NOMO-1 treated with DMSO at 0.1 percent for 48 hours (cell line): ENCODE results near the gene SFT2D2.

ENCODE experiments used
- DNase-seq: peaks from one replicate; lab custom pipeline; 2025; ENCODE audit not compliant: unreplicated experiment; lab: John Stamatoyannopoulos, UW

The SFT2D2 gene

DNA sequence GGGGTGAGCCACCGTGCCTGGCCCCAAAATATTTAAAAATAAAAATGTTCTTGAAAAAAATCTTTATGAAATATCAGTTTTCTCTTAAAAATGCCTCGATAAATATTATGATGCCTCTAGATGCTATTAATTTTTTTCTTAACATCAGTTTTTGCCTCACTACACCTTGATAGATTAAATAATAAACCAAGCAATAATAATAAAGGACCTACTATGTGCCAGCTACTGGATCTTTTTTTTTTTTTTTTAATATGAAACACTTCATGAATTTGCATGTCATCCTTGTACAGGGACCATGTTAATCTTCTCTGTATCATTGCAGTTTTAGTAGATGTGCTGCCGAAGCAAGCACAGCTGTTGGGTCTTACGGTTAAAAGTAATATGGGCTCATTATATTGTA lies 37.3 kb downstream of the SFT2D2 start:
- DNase-seq = no peak

DNA sequence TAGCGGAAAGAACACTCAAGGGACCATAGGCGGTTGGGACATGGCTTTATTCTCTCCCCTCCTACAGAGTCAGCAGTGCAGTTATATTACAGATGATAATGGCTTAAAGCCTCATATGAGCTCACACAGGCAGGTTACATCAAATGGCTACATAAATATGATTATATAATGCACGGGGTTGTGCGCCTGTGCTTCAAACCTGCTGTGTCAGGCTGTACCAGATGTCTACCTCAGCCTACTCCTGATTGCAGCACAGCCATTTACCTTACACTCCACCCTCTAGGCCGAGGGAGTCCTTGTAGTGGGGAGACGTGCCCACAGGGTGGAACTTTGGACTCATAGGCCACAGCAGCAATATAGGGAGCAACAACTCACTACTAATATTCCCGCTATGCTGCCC lies 38.5 kb downstream of the SFT2D2 start:
- DNase-seq = no peak

DNA sequence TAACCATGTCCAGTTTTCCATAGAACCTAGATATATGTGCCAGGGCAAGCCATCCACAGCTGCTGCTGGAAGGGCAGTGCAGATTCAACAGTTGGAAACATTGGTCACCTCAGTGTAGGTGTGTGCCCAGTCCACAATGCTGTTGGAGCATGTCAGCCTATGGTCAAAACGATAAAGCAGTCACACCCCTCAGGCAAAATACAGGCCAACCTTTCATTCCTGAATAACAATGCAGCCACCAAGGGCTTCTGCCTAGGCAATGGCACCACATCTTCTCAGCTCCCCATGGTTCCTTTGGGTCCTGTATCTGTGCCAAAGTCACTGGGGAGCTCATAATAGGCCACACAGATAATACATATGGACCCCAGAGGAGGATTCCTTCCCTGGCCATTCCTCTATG lies 39.8 kb downstream of the SFT2D2 start:
- DNase-seq = no peak

DNA sequence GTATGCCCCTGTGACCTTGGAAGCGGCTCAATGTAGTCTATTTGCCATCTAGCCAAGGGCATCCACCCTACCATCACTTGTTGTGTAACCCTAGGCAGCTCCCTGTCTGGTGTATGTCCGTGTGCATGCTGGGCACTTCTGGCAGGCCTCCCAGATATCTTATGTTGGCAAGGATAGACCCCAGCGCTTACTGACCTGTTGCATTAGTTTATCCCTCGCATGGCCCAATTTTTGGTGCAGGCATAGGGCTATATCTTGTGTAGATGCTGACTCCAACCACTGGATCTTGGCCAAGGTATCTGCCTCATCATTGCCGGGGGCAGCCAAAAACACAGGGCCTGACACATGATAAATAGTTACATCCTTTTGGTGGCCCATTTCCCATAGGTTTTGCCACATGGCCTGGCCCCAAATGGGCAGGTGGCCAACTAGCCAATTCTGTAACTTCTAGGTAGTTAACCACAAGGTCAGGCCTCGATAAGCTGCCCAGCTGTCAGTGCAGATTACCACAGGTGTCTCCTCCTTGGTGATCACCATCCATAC lies 40.9 kb downstream of the SFT2D2 start:
- no peak for DNase-seq

DNA sequence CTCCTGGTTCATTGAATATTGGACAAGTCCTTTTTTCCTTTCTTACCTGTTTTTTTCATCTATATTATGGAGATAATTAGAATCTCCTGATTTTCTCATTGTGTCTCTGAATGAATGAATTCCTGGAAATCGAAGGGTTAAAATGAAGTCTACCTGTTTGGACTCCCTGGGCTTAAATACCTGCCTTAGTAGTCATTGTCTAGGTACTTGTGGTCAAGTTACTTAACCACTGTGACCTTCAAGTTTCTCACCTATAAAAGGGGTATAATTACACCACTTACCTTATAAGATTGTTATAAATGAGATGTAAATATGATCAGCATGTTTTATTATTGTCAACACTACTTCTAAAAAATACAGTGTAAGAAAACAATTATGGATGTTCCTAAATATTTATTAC lies 45.8 kb downstream of the SFT2D2 start:
- no peak for DNase-seq

DNA sequence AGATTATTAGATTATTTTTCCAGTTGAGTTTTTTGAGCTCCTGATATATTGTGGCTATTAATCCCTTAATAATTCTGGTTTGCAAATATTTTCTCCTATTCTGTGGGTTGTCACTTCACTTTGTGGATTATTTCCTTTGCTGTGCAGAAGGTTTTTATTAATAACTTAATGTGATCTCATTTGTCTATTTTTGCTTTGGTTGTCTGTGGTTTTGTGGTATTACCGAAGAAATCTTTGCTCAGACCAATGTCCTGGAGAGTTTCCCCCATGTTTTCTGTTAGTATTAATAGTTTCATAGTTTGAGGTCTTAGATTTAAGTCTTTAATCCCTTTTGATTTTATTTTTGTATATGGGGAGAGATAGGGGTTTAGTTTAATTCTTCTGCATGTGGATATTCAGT lies 47.8 kb downstream of the SFT2D2 start:
- DNase-seq = no peak

DNA sequence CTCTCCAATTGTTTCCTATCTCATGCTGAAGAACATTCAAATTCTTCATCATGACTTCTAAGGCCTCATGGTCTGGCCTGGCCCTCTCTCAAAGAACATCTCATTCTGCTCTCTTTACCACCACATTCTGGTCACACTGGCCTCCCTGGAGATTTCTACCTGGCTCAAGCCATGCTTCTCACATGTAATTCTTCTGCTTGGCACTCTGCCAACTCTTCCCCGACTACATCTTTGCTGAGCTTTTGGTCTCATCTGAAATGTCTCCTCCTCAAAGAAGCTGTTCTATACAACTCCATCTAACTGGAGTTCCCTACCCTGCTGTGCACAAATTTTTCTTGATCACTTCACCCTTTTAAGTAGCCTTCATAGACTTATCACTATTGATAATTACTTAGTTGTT lies 53.4 kb downstream of the SFT2D2 start:
- no peak for DNase-seq

DNA sequence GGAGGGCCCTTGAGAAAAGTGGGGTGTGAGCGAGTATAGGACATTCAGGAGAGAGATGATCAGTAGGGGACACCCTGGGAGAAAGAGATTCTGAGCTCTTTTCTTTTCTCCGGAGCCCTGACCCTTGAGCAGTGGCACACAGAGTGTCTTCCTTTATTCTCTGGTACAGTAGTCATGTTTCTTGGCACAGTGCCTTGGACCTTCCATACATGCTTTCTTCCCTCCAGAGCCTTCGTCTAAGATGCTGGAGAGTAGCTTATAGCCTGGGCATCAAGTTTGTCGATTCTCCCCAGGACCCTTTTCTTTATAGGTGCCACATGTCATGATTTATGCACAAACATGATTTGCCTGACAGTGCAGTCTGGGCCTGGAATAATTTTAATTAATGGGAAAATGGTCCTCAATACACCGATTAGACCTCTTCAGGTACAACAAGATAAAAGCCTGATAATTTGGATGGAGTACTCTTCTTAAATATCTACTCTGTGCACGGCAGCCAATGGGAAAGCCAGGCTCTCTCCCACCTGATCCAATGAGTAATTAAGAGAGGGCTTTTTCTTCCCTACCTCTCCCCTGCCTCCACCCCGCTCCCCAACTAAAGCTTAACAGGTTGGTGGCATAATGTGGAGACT lies 54.6 kb downstream of the SFT2D2 start, which contains the start of gene TBX19:
TBX19 (plus strand) TSS at position 582 of the 632 bp plus-strand sequence. CDS start 214 bp downstream, outside the sequence.
- no peak for DNase-seq

DNA sequence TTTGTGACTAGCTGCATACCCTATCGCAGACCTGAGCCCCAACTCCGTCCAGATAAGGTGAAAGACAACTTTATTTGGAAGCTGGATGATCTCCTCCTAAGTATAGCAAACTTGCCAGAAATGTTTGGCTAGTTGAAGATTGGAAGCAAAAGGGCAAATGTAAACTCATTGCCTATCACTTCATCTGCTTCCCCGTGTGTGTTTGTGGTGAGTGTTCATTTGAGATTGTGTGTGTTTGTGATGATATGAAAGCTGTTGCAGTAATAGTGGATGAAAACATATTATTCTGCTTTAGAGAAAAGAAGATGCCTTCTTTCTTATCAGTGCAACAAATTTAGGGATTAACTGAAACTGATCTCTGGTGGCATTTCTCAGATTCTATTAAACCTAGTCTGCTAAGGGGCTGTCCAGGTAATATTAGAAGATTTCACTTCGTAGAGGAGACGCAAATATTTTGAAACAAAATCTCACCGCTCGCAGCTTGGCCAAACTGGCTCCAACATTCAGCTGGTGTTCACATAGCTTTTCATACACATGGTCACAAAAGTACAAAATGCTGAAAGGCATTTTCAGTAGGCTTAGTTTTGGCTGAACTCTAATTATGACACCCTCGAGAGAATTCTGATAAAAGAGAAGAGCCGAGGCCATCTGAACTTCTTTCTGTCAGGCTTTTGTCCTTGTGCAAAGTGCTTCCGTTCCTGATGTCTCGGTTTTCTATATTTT lies 56.0 kb downstream of the SFT2D2 start:
- no peak for DNase-seq

DNA sequence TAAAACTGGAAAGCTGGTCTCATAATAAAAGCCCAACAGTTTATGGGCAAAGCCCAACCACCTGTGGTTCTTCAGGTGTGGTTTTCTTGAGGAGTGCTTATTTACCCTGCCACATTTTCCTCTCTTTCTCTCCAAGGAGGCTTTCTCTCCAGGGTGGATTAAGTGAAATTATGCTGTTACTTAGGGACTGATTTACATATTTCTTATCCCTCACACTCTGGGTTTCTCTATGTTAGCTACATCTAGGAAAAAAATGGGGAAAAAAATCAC lies 59.7 kb downstream of the SFT2D2 start:
- DNase-seq = no peak

DNA sequence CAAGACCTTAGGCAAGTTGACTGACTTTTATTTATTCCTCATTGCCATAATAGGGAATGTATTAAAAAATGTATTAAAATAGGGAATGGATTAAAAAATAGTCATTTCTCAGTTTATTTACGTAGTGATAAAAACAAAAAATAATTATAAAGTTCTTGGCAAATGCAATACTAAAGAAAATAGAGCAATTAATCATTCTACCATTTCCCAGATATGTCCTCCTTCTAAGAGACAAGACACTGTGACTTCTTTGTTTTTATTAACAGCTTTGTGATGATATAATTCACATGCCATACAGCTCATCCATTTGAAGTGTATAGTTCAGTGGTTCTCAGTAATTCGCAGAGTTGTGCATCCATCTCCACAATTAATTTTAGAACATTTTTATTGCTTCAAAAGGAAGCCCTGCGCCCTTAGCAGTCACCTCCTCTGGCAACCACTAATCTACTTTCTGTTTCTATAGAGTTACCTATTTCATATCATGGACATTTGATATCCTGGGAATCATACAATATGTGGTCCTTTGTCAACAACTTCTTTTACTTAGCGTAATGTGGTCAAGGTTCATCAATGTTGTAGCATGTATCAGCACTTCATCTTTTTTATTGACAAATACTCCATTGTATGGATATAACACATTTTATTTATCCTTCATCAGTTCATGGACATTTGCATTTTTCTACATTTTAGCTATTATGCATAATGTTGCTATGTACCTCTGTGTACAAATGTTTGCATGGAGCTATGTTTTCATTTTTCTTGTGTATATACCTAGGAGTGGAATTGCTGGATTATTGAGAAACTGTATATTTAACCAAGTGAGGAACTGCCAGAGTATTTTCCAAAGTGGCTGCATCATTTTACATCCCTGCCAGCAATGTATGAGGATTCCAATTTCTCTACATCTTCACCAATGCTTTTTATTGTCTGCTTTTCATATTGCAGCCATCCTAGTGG lies 60.4 kb downstream of the SFT2D2 start:
- DNase-seq = no peak

DNA sequence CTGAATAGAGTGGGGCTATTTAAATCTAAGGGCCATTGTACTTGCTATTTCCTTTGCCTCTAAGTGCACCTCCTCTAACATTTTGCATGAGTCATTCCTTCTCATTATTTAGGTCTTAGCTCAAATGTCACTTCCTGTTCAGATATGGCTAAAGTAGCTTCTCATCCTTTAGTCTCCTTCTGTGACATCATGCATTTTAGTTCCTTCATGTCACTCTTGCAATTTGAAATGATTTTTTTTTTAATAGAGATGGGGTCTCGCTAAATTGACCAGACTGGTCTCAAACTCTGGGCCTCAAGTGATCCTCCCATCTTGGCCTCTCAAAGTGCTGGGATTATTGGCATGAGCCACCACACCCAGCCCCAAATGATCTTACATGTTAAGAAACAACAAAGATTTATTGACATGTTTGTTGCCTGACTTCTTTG lies 61.4 kb downstream of the SFT2D2 start:
- peak; percentile 76 for DNase-seq

DNA sequence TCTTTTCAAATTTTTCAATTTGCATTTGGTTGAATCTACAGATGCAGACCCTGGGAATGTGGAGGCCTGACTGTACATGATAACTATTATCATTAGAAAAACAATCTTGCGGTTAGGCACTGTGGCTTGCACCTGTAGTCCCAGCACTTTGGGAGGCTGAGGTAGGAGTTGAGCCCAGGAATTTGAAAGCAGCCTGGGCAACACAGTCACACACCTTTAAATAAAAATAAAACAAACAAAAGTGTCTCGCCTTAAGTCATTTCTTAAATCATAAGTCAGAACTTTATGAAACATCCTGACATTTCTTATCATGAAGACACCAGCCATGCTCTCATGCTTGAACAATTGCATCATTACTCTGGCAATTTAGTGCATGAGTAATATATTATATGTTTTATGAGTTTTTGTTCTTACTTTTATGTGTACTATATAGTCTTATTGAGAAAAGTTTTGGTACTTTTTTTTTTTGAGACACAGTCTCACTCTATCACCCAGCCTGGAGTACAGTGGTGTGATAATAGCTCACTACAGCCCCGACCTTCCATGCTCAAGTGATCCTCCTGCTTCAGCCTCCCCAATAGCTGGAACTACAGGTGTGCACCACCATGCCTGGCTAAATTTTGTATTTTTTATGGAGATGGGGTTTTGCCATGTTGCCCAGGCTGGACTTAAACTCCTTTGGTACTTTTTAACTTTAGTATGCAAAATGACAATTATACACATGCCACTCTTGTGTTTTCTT lies 62.7 kb downstream of the SFT2D2 start:
- DNase-seq = no peak

DNA sequence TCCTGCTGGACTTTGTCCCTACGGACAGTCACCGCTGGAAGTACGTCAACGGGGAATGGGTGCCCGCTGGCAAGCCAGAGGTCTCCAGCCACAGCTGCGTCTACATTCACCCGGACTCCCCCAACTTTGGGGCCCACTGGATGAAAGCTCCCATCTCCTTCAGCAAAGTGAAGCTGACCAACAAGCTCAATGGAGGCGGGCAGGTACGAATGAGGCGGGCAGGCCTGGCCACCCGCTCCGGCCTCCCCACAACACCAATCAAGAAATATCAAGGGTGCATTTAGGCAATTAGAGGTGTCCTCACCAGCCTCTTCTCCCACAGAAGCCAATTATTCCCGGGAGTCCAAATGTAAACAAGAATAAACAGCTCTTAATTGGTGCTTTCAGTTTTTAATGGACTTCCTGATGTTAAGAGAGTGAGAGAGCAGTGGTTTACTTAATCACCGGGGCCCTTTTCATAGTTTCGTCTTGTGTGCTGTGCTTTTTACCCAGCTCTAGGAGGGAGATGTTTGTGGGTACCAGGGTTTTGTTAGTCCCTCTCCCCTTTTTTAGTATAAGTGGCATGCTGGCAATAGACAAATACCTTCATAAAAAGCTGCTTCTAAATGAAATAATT lies 65.5 kb downstream of the SFT2D2 start:
- DNase-seq = no peak

DNA sequence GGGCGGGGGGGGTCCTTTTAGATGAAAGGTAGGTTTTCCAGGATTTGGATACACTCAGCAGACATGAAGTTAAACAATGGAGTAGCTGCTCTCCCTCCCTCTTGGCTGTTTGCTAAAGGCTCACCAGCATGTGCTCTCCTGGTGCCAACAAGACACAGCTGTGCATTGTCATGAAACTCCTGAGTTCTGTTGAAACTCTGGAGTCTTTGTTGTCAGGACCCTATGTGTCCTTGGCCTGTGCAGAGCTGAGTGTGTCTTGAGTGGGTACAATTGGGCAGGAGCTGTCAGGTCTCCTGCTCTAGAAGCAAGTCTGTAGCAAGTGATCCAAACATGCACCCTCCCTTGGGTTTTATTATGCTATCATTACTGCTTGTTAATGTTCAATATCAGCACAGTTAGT lies 67.6 kb downstream of the SFT2D2 start:
- no peak for DNase-seq

DNA sequence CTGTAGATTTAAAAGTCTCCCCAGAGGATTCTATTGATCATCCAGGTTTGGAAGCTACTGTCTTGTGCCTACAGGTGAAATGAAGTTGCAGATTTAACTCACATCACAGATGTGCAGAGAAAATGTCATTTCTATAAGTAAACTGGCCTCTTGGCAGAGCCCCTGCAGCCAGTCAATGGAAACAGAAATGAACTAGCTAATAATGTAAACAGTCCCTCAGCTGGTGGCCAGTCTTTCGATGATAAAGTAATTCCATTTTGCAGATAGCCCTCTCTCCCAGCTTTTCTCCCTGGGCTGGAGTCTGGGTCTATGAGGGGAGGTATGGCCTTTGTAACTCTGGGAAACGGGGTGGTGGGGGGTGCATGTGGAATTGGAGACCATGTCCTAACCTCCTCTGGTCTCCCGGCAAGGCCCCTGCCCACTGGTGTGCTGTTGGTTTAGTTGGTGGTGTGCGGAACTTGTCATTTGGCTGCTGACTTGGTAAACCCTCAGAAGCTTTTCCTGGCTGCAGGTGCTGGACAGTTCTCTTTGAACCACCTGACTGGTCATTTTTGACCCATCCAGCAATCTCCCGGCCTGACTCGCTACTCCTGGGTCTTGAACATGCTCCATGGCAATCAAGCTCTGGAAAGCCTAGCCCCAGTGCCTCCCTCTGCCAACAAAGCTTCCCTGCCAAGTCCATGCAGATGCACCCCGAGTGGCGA lies 69.8 kb downstream of the SFT2D2 start:
- no peak for DNase-seq

DNA sequence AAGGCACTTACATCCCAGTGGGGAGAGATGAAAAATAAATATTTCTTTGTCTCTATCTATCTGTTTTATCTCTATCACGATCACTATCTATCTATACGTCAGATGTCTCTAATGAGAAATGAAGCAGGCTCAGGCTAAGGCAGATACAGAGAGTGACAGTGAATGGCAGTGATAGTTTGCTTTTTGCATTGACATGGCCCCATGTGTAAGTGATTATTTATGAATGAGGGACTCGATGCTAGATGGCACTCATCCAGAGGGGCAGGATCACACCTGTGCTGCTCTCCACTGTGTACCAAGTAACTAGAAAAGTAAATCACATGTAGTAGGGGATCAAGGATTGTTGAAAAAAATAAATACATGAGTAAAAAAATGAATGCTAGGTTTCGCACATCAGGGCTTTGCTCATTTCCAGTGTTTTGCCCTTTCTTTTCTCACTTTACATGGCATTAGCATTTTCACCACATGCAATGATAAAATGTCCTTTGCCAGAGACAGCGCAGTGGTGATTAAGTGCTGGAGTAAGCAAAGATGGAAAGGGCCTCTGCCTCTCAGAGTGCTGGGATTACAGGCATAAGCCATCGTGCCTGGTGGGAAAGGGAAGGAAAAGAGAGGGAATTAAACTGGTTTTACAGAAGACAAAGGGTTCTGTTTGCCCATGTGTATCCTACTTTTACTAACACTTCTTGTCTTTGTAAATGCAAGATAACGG lies 71.4 kb downstream of the SFT2D2 start:
- no peak for DNase-seq

DNA sequence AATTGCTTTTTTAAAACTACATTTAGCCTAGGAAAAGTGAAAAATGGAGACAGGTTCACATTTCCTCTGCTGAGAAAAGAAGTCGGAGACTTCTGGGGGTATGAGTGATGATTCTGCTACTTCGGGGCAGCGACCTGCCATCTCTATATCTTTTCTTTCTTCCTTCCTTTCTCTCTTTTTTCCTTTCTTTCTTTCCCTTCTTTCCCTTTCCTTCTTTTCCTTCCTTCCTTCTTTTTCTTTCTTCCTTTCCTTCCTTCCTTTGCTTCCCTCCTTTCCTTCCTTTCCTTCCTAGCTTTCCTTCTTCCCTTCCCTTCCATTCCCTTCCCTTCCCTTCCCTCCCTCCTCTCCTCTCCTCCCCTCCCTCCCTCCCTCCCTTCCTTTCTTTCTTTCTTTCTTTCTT lies 72.6 kb downstream of the SFT2D2 start:
- no peak for DNase-seq

DNA sequence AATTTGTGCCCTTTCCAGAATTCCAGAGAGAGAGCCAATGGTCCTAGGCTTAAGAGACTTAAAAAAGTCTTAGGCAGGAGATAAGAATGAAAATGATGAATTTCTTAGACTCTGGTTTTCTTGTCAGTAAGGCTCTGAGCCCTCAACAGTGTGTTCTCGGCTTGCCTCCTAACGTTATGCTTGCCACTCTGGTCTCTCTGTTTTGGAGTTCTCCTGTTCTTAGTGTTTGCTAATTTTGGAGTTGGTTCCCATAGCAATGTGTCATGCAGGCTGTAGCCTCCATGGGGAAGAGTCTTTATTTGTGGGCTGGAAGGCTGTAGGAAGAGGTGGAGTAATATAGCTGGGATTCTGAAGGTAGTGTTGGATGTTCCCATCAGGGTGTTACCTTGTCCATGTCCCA lies 74.8 kb downstream of the SFT2D2 start:
- DNase-seq = no peak
